Mesenteric fat pad (tissue), 1 donor: ENCODE measurements around the gene HIPK2. TPM values are rescaled to one million over a fixed set of nuclear protein-coding genes. Genes with fewer than 3 reads are reported as not detected.

Experiments used
- DNase-seq: peaks from one replicate; pipeline ENCODE4 v3.0.0-alpha.2; 2020; ENCODE audit warnings: low spot score
- total RNA-seq: library from RNA; stranded (reverse); fragmentation: NEBNext Ultra II Directional; extraction: Animal tissue kit (Norgen Biotek cat#: 25700); gene quantifications from one replicate; pipeline ENCODE4 v1.2.1, GENCODE V29; 2021
- donor health status: DM: yes; HTN: yes; CAD: no.

HIPK2 gene
- total RNA-seq, 1 donor from 2014 or later = 217 TPM

- no peak for DNase-seq
Observed at GRCh38 chr7:139737221-139738100, 40.3 kb downstream of the HIPK2 start.

DNA sequence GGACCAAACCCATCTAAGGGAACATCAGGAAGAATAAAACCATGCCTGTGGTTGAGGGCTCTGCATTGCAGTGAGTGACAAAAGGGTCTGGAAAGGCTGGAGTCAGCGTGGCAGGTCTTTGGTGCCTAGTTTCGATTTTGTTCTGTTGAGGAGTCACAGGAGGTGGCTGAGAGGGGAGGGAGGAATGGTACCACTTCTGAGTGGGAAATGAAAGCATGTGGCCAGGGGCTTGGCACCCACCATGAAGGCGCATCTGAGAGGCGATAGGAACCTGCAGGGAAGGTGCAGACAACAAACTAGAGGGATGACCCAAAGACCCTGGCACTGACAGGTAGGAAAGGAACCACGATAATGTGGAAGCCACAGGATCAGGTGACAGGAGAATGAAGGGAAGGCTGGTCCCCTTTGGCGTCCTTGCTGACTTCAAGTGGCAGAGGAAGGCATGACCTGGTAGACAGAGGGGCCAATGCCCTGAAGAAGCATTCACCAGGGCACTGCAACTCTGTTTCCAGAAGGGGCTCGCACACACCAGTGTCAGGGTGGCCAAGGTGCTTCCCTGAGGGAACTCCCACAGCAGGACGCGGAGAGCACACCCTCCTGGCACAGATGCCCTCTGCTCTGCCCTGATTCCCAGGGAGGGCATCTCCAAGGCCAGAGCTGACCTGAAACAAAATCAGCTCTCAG lies 41.7 kb downstream of the HIPK2 start:
- no peak for DNase-seq

DNA sequence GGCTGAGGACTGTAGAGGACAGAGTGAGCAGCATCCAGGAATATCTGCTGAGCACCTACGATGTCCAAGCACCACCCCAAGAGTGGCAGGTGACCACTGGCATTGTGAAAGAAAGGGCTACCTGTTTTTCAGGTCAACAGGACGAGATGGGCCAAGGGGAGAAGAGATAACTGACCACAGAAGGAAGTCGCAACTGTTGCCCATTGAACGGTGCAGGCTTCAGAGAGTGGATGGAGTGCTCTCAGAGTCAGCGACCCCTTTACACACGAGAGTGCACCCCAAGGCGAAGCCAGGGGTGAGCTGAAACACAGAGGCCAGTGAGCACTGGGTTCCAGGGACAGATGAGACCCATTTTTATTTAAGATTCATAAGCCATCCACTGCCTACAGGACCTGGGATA lies 42.3 kb downstream of the HIPK2 start:
- DNase-seq = no peak

GRCh38 chr7:139734395-139734794 lies 43.4 kb downstream of the HIPK2 start:
- DNase-seq = no peak

- DNase-seq = no peak
Observed at GRCh38 chr7:139733751-139734150, 44.0 kb downstream of the HIPK2 start.

- no peak for DNase-seq
Observed at GRCh38 chr7:139732471-139733167, 45.2 kb downstream of the HIPK2 start.

GRCh38 chr7:139731802-139732470 lies 45.9 kb downstream of the HIPK2 start:
- DNase-seq = no peak

- no peak for DNase-seq
Observed at GRCh38 chr7:139730746-139731612, 46.8 kb downstream of the HIPK2 start.

- no peak for DNase-seq
Observed at GRCh38 chr7:139728203-139728602, 49.6 kb downstream of the HIPK2 start.

DNA sequence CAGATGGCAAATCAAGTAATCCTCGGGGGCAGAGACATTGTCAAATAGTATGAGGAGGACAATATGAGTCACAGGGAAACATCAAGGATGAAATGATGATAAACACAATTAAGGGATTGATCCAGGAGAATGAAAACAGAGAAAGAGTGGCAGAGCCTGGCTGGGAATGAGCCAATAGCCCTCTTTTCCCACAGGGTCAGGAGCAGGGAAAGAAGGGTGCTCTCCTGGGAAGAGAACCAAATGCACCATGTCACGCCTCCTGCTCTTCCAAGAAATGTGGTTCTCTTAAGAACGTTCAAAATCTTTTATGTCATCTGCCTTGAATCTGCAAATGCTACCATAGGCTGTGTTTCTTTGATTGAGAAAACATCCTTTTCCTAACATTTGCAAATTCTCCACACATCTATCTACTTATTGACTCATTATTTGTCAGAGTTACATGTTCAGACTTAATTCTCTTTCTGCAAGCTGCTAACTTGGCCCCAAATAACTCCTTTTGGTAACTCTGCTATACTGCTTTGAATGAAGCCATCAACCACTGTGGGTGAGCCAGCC lies 50.6 kb downstream of the HIPK2 start:
- DNase-seq = no peak

DNA sequence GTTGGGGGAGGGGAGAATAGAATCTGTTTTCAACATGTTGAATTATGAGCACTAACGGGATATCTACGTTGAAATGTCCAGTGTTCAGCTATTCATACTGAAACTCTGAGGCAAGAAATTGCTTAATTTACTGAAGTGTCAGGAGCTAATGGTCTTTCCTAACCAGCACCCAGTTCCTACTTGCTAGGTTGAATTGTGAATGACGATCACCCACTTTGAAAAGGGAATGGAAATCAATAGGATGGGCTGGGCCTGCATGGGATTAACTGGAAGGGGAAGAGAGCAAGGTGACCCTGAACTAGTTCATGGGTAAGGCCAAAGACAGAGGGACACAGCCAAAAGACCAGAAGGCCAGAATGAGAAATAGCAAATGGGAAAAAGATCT lies 51.3 kb downstream of the HIPK2 start:
- no peak for DNase-seq

DNA sequence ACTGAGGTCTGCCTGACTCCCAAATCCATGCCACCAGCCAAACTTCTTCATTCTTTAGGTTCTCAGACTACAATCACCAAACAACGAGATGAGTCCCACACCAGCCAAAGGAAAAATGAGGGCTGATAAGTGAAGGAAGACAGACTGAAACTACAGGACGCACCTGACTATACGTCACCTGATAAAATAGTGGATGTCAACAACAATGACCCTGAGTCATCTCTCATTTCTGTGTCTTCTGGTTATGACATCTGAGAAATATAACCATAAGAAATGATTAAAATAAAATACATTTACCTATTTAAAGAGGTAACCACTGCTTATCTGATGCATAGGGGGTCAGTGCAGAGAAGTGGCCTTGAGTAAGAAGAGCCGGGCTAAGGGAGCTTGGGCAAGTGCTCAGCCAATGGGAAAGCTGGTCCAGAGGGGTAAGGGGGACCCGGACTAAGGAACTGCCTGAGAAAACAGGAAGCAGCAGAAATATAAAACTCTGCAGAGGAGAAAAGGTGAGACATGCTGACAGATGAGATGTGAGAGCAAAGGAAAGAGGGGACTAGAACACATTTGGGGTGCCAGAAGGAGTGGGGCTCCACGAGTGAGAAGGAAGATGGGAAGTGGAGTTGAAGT lies 51.8 kb downstream of the HIPK2 start:
- no peak for DNase-seq

- no peak for DNase-seq
Observed at GRCh38 chr7:139725077-139725476, 52.7 kb downstream of the HIPK2 start.

- DNase-seq = no peak
Observed at GRCh38 chr7:139722604-139723003, 55.2 kb downstream of the HIPK2 start.

GRCh38 chr7:139721821-139722220 lies 56.0 kb downstream of the HIPK2 start:
- no peak for DNase-seq

DNA sequence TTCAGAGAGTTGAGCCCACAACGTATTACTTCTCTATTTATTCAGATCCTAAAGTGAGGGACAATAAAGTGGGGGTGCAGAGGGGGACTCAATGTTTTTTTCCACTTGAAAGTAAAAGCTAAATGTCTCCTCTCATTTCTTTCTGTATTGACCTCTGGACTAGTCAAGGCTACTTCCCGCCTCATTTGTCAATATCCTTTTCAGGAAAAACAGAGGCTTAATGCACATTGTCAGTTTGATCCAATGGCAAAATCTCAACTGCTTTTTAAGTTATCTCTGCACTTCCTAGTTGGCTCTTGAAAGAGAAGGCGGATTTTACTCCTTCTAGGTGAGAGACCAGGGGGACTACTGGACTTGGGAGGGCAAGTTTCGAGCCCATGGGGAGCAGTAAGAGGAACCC lies 56.4 kb downstream of the HIPK2 start:
- no peak for DNase-seq

DNA sequence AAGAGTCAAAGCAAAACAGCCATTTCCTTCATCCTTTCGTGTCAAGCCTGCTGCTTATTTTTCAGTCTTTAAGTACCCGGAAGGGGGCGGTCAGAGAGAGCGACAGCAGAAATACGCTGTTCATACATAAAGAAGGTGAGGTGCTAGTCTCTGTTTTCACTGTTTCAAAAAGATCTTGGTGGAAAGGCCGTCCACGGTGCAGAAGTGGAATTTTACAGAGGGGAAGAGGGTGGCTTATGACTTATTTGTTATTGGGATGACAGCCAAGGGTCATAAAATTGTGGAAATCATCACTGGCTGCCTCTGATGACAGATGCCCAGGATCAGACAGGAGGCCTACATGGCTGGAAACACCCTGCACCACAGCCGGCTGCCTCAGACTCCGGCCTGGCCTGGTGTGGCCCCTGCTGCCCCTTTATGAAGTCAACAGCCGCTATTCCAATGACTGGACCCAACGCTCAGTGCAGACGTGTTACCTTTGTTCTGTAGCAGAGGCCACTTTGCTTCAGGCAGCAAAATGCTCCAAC lies 57.0 kb downstream of the HIPK2 start:
- no peak for DNase-seq

GRCh38 chr7:139720186-139720585 lies 57.6 kb downstream of the HIPK2 start:
- DNase-seq = no peak

DNA sequence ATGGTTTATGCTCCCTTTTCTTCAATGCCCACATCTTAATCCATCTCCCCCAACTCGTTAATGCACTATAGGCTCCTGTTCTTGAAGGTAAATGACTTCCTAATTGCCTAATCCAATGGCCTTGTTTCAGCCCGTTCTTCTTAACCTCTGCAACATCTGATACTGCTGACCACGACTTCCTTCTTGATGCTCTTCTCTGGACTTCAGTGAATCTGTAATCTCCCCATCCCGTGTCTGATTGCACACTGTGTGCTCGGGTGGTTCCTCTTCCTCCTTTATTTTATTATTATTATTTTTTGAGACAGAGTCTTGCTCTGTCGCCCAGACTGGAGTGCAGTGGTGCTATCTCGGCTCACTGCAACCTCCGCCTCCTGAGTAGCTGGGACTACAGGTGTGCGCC lies 58.9 kb downstream of the HIPK2 start:
- DNase-seq = no peak

GRCh38 chr7:139718141-139718540 lies 59.7 kb downstream of the HIPK2 start:
- no peak for DNase-seq
